IMR-90 (cell line): ENCODE measurements around the gene RAC2. TPM values are rescaled to one million over a fixed set of nuclear protein-coding genes. Genes with fewer than 3 reads are reported as not detected.

Experiments
- ATAC-seq: fragments of 200-7000 bp; cut with Tn5 transposase; 2 replicates; pipeline ENCODE4 v1.9.1; 2020; ENCODE audit warnings: low read depth, mild to moderate bottlenecking, moderate library complexity
- BruUV-seq: library from RNA; stranded (reverse); fragments of 400-500 nt; replicated peaks from 2 replicates; lab custom pipeline; 2021; lab: Mats Ljungman, UMichigan
- CTCF ChIA-PET: fragments of 300-600 bp; formaldehyde crosslinking; extraction: SDS; loops from one replicate; lab custom pipeline; 2021; ENCODE audit warnings: antibody characterized with exemption; lab: Yijun Ruan, JAX
- POLR2A ChIA-PET: fragments of 300-600 bp; sonication (Branson Sonifier 250); formaldehyde crosslinking; loops from one replicate; lab custom pipeline; 2022; ENCODE audit warnings: antibody characterized with exemption; ENCODE audit not compliant: unreplicated experiment; lab: Charles Lee
- DNase-seq: peaks from one replicate; pipeline ENCODE4 v3.0.0; 2013
- H2AFZ ChIP-seq: replicated peaks from 2 replicates; pipeline ENCODE3; 2013; ENCODE audit warnings: low read length, mild to moderate bottlenecking; ENCODE audit not compliant: poor library complexity
- H2AK5ac ChIP-seq: 2 replicates; pipeline ENCODE4 v1.6.1; 2013; ENCODE audit warnings: low read depth, low read length, inconsistent platforms
- H2AK9ac ChIP-seq: replicated peaks from 2 replicates; pipeline ENCODE3; 2013; ENCODE audit warnings: mild to moderate bottlenecking, low read depth, low read length, moderate library complexity; ENCODE audit not compliant: poor library complexity
- H2BK120ac ChIP-seq: 2 replicates; pipeline ENCODE4 v1.6.1; 2013; ENCODE audit warnings: low read depth, low read length, inconsistent platforms
- H2BK15ac ChIP-seq: 3 replicates; pipeline ENCODE4 v1.6.1; 2013; ENCODE audit warnings: low read depth, low read length, inconsistent platforms
- H2BK20ac ChIP-seq: 2 replicates; pipeline ENCODE4 v1.6.1; 2013; ENCODE audit warnings: low read depth, mild to moderate bottlenecking, inconsistent platforms, low read length, moderate library complexity
- H2BK5ac ChIP-seq: 2 replicates; pipeline ENCODE4 v1.6.1; 2013; ENCODE audit warnings: mild to moderate bottlenecking, low read depth, low read length, inconsistent platforms; ENCODE audit not compliant: poor library complexity, severe bottlenecking
- H3K14ac ChIP-seq: replicated peaks from 2 replicates; pipeline ENCODE4 v1.6.1; 2013; ENCODE audit warnings: low read depth, low read length, inconsistent platforms
- H3K18ac ChIP-seq: 2 replicates; pipeline ENCODE4 v1.6.1; 2013; ENCODE audit warnings: low read depth, low read length, control low read depth
- H3K23ac ChIP-seq: 2 replicates; pipeline ENCODE4 v1.6.1; 2013; ENCODE audit warnings: low read depth, low read length, inconsistent platforms
- H3K27ac ChIP-seq: 2 replicates; pipeline ENCODE4 v1.5.1; 2013; ENCODE audit warnings: mild to moderate bottlenecking, control low read depth, low read length; ENCODE audit not compliant: insufficient read depth
- H3K27me3 ChIP-seq: 2 replicates; pipeline ENCODE4 v1.6.1; 2013; ENCODE audit warnings: low read length; ENCODE audit not compliant: control insufficient read depth, insufficient read depth
- H3K36me3 ChIP-seq: 2 replicates; pipeline ENCODE4 v1.6.1; 2013; ENCODE audit warnings: low read length, mixed read lengths; ENCODE audit not compliant: control insufficient read depth, insufficient read depth
- H3K4ac ChIP-seq: 2 replicates; pipeline ENCODE4 v1.6.1; 2013; ENCODE audit warnings: low read depth, low read length, inconsistent platforms
- H3K4me1 ChIP-seq: 2 replicates; pipeline ENCODE4 v1.6.1; 2013; ENCODE audit warnings: low read length, mixed read lengths; ENCODE audit not compliant: control insufficient read depth, insufficient read depth
- H3K4me2 ChIP-seq: 2 replicates; pipeline ENCODE4 v1.6.1; 2013; ENCODE audit warnings: low read depth, mild to moderate bottlenecking, control low read depth, low read length, moderate library complexity
- H3K4me3 ChIP-seq: 2 replicates; pipeline ENCODE4 v1.5.1; 2013; ENCODE audit warnings: low read depth, mild to moderate bottlenecking, control low read depth, low read length, moderate library complexity; ENCODE audit not compliant: insufficient read depth
- H3K56ac ChIP-seq: 2 replicates; pipeline ENCODE4 v1.6.1; 2013; ENCODE audit warnings: low read length, inconsistent platforms; ENCODE audit not compliant: insufficient read depth; ENCODE audit errors: extremely low read depth
- H3K79me1 ChIP-seq, 2 experiments: 2 replicates each; pipeline ENCODE4 v1.6.1; 2013; ENCODE audit warnings: low read length in 2 of 2, inconsistent platforms in 1 of 2, low read depth in 1 of 2
- H3K9ac ChIP-seq: 2 replicates; pipeline ENCODE4 v1.6.1; 2013; ENCODE audit warnings: low read depth, low read length, control low read depth
- H3K9me1 ChIP-seq: 2 replicates; pipeline ENCODE4 v1.6.1; 2013; ENCODE audit warnings: low read length, inconsistent platforms; ENCODE audit not compliant: insufficient read depth
- H3K9me3 ChIP-seq: 2 replicates; pipeline ENCODE4 v1.6.1; 2013; ENCODE audit warnings: low read length; ENCODE audit not compliant: control insufficient read depth, insufficient read depth
- H4K20me1 ChIP-seq: 2 replicates; pipeline ENCODE4 v1.6.1; 2013; ENCODE audit warnings: low read length, inconsistent platforms; ENCODE audit not compliant: insufficient read depth
- H4K5ac ChIP-seq: 2 replicates; pipeline ENCODE4 v1.6.1; 2013; ENCODE audit warnings: mild to moderate bottlenecking, low read depth, low read length, control low read depth
- H4K8ac ChIP-seq, 2 experiments: 2 replicates each; pipeline ENCODE4 v1.6.1; 2013; ENCODE audit warnings: low read depth in 2 of 2, low read length in 2 of 2, control low read depth in 1 of 2, inconsistent platforms in 1 of 2
- H4K91ac ChIP-seq: 2 replicates; pipeline ENCODE4 v1.6.1; 2013; ENCODE audit warnings: low read depth, low read length, inconsistent platforms; ENCODE audit not compliant: insufficient read depth
- MAFK ChIP-seq: IDR thresholded peaks from 2 replicates; pipeline ENCODE4 v1.6.1; 2012; ENCODE audit warnings: low read depth, low read length, improper control_type of control experiment
- MAZ ChIP-seq: IDR thresholded peaks from 2 replicates; pipeline ENCODE4 v1.6.1; 2012; ENCODE audit warnings: low read depth, mild to moderate bottlenecking, low read length, improper control_type of control experiment, moderate library complexity, borderline replicate concordance
- MXI1 ChIP-seq: IDR thresholded peaks from 2 replicates; pipeline ENCODE4 v1.6.1; 2012; ENCODE audit warnings: low read depth, mild to moderate bottlenecking, low read length, moderate library complexity, borderline replicate concordance
- POLR2A ChIP-seq: IDR thresholded peaks from 2 replicates; pipeline ENCODE4 v1.6.1; 2012; ENCODE audit warnings: mild to moderate bottlenecking, low read depth, low read length
- RCOR1 ChIP-seq: IDR thresholded peaks from 2 replicates; pipeline ENCODE4 v1.6.1; 2012; ENCODE audit warnings: mild to moderate bottlenecking, low read length, improper control_type of control experiment; ENCODE audit not compliant: insufficient replicate concordance
- RFX5 ChIP-seq: IDR thresholded peaks from 2 replicates; pipeline ENCODE4 v1.8.0; 2012; ENCODE audit warnings: low read depth, mild to moderate bottlenecking, low read length, moderate library complexity
- SMC3 ChIP-seq: fragments of 150-350 bp; IDR thresholded peaks from 2 replicates; pipeline ENCODE4 v1.6.1; 2016; ENCODE audit warnings: low read depth, mild to moderate bottlenecking, antibody characterized with exemption, low read length, moderate library complexity
- WGBS, 2 experiments: methylation state at CpG; one replicate each; pipeline versions ENCODE4 v1.1.5 to v1.1.7; 2013; ENCODE audit warnings: missing lambda C conversion rate in 2 of 2; ENCODE audit not compliant: insufficient read length in 1 of 2; ENCODE audit errors: extremely low coverage in 2 of 2; 5-methylcytosine and 5-hydroxymethylcytosine counted together
- dilution Hi-C: fragments of 300-500 bp; cut with HindIII; formaldehyde crosslinking; loops from one replicate; pipeline ENCODE4 v1.14.3; 2018; ENCODE audit warnings: low sequenced_read_pairs; ENCODE audit not compliant: unreplicated experiment
- in situ Hi-C: fragments of 300-500 bp; cut with MboI; formaldehyde crosslinking; loops from 3 replicates; pipeline ENCODE4 v1.14.3; 2019; ENCODE audit warnings: low sequenced_read_pairs, inconsistent platforms, mixed read lengths
- intact Hi-C: fragments of 100-400 bp; cut with micrococcal nuclease; formaldehyde crosslinking; loops from 2 replicates; pipeline ENCODE4 v1.10.0; 2022
- polyA plus RNA-seq, 3 experiments: library from polyadenylated mRNA; depleted of rRNA; stranded (reverse); fragments of >200 nt; gene quantifications; 2 replicates each; pipeline ENCODE4 v1.2.3, GENCODE V29; 2012; ENCODE audit warnings: low replicate concordance in 1 of 3
- total RNA-seq: library from RNA; depleted of rRNA; stranded (reverse); fragments of >200 nt; gene quantifications from 2 replicates; pipeline ENCODE4 v1.2.3, GENCODE V29; 2012
- TF ChIP-seq, protein P1 (sequence below): conservative IDR thresholded peaks from 2 replicates; pipeline ENCODE4 v1.5.1; 2012; ENCODE audit warnings: mild to moderate bottlenecking, low read depth, low read length, improper control_type of control experiment
- TF ChIP-seq, protein P2 (sequence below): fragments of 150-350 bp; IDR thresholded peaks from 2 replicates; pipeline ENCODE4 v1.6.1; 2017; ENCODE audit warnings: mild to moderate bottlenecking, antibody characterized with exemption, low read length, low read depth

RAC2 gene
- total and polyA plus RNA-seq, 2 of the 4 experiments (the other 2 are of a cell fraction), result 10.0 to 72.3 TPM

DNA sequence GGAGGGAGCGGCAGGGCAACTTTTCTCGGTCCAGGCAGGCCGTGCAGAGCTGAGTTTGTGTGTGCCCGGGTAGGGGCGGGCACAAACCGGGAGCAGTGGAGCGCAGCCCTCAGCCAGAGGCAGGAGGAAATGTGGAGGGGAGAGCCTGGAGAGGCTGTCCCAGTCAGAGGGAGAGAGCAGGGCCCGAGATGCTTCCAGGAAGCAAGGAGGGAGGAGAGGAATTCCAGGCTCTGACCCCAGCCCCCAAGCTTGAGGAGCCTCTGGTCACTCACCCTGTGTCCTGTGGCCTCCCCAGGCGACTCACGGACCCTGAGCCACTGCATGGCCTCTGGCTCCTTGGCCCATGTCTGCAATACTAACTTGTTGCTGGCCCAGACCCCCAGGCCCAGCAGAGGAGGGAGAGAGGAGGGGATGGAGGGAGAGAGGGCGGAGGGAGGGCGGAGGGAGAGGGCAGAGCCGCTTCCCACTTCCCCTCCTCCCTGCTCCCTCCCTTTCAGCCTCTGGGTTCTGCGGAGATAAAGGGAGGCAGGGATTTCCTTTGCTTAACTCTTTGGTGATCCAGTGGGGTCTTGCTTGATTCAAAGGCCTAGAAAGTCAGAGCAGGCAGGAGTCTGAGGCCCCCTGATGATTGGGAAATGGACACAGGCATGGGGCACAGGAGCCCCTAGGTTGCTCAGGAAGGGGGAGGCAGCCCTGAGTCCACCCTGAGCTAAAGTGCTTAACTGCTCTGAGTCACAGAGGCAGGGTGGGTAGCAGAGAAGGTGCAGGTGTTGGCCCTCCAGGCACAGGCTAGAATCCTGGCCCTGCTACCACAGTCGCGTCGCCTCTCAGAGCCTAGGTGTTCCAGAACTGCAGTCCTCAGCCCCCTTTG lies 55.9 kb downstream of the RAC2 start, which contains the start of gene C1QTNF6:
Gene C1QTNF6, minus strand, starts transcription at position 357 of the 871 bp plus-strand sequence. Its CDS starts 34 bp downstream, at position 323.
- Histone ChIP-seq H3K23ac (peak within 1 kb of the TSS; percentile 93), H3K36me3 (peaks cover 1% of the 10 kb centered on the region; the same call in 1 of the 2 replicates), H3K4me3 (peak within 1 kb of the TSS; percentile 41), H2BK15ac (peak within 1 kb of the TSS; percentile 79; the same call in 2 of the 3 replicates), H3K4ac (peak within 1 kb of the TSS; percentile 90), H3K9ac (peak within 1 kb of the TSS; percentile 93), H3K4me2 (peak within 1 kb of the TSS; percentile 93), H3K56ac (peak within 1 kb of the TSS; percentile 81), H2AK9ac (peak within 1 kb of the TSS; percentile 95), H3K4me1 (peaks cover 18% of the 10 kb centered on the region), H3K27me3 (no peaks in the 10 kb centered on the region), H2AFZ (peak within 1 kb of the TSS; percentile 97), H3K18ac (peak within 1 kb of the TSS; percentile 84), H2BK5ac (peak within 1 kb of the TSS; percentile 85), H2BK120ac (peak within 1 kb of the TSS; percentile 80), H2AK5ac (peak within 1 kb of the TSS; percentile 79), H3K9me3 (no peaks in the 10 kb centered on the region), H4K20me1 (no peaks in the 10 kb centered on the region), H4K91ac (peak within 1 kb of the TSS; percentile 95), H3K9me1 (peaks cover 8% of the 10 kb centered on the region), H3K14ac (peak within 1 kb of the TSS; percentile 83), H3K27ac (peak within 1 kb of the TSS; percentile 95), H2BK20ac (peak within 1 kb of the TSS; percentile 72), H3K79me1 (peaks cover 0 to 21% of the 10 kb centered on the region in 2 experiments; a peak in 3 of 4 replicates), H4K8ac (peak within 1 kb of the TSS; percentile 90 to 98), H4K5ac (peak within 1 kb of the TSS; percentile 97)
- TF ChIP-seq MAZ (peak; percentile 56; the same call in 1 of the 2 replicates), POLR2A (no peak), MAFK (no peak), SMC3 (no peak), RCOR1 (no peak), RFX5 (no peak), MXI1 (no peak)
- TF ChIP-seq, protein P1, sequence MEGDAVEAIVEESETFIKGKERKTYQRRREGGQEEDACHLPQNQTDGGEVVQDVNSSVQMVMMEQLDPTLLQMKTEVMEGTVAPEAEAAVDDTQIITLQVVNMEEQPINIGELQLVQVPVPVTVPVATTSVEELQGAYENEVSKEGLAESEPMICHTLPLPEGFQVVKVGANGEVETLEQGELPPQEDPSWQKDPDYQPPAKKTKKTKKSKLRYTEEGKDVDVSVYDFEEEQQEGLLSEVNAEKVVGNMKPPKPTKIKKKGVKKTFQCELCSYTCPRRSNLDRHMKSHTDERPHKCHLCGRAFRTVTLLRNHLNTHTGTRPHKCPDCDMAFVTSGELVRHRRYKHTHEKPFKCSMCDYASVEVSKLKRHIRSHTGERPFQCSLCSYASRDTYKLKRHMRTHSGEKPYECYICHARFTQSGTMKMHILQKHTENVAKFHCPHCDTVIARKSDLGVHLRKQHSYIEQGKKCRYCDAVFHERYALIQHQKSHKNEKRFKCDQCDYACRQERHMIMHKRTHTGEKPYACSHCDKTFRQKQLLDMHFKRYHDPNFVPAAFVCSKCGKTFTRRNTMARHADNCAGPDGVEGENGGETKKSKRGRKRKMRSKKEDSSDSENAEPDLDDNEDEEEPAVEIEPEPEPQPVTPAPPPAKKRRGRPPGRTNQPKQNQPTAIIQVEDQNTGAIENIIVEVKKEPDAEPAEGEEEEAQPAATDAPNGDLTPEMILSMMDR, result no peak
- TF ChIP-seq, protein P2, sequence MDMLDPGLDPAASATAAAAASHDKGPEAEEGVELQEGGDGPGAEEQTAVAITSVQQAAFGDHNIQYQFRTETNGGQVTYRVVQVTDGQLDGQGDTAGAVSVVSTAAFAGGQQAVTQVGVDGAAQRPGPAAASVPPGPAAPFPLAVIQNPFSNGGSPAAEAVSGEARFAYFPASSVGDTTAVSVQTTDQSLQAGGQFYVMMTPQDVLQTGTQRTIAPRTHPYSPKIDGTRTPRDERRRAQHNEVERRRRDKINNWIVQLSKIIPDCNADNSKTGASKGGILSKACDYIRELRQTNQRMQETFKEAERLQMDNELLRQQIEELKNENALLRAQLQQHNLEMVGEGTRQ, result no peak
- in situ Hi-C loops (no loop called here), dilution Hi-C loops (no loop called here), intact Hi-C loops (no loop called here)
- ATAC-seq (peak; percentile 87), DNase-seq (peak; percentile 35)
- POLR2A ChIA-PET, result no interaction called here
- BruUV-seq, result no TSS peak
- 10% methylated on average over 2 of the region's 17 CpGs; no CpG with 5 or more reads in 1 of the 2 experiments for WGBS, 2 experiments
- CTCF ChIA-PET, result no interaction called here
